Transverse colon (tissue), 4 donors: ENCODE data around the gene CCDC82.

ENCODE experiments used
- EP300 ChIP-seq: sonication (generic); formaldehyde crosslinking; IDR thresholded peaks from one replicate; pipeline ENCODE4 v1.6.1; 2017; ENCODE audit warnings: antibody characterized with exemption, low read depth
- POLR2A ChIP-seq: fragments of 450-650 bp; IDR thresholded peaks from one replicate; pipeline ENCODE4 v1.6.1; 2016; ENCODE audit warnings: antibody characterized with exemption, mild to moderate bottlenecking, moderate library complexity
- POLR2AphosphoS5 ChIP-seq, 3 donors: sonication (generic); formaldehyde crosslinking; IDR thresholded peaks; one replicate each; pipeline ENCODE4 v1.6.1; 2016; ENCODE audit warnings: antibody characterized with exemption in 3 of 3
- TF ChIP-seq, protein P1 (sequence below), 5 experiments: fragments of 200-600 bp in 3 of 5; fragments of 450-650 bp in 2 of 5; sonication (generic) in 3 of 5; IDR thresholded peaks; 1 replicate in 2 of 5; 2 replicates in 3 of 5; pipeline ENCODE4 v1.5.1; 2016 to 2017; ENCODE audit warnings: antibody characterized with exemption in 5 of 5, inconsistent platforms in 3 of 5, mild to moderate bottlenecking in 2 of 5, moderate library complexity in 1 of 5

- TF ChIP-seq POLR2A, result no peak
- TF ChIP-seq POLR2AphosphoS5 (IDR thresholded peaks at IDR 0.05), result no peak
- TF ChIP-seq EP300, result no peak
- TF ChIP-seq, protein P1, sequence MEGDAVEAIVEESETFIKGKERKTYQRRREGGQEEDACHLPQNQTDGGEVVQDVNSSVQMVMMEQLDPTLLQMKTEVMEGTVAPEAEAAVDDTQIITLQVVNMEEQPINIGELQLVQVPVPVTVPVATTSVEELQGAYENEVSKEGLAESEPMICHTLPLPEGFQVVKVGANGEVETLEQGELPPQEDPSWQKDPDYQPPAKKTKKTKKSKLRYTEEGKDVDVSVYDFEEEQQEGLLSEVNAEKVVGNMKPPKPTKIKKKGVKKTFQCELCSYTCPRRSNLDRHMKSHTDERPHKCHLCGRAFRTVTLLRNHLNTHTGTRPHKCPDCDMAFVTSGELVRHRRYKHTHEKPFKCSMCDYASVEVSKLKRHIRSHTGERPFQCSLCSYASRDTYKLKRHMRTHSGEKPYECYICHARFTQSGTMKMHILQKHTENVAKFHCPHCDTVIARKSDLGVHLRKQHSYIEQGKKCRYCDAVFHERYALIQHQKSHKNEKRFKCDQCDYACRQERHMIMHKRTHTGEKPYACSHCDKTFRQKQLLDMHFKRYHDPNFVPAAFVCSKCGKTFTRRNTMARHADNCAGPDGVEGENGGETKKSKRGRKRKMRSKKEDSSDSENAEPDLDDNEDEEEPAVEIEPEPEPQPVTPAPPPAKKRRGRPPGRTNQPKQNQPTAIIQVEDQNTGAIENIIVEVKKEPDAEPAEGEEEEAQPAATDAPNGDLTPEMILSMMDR (IDR thresholded peaks at IDR 0.05), result no peak
Observed at GRCh38 chr11:96303064-96303463, 86.6 kb downstream of the CCDC82 start.
